22Rv1 (cell line): ENCODE data around the gene MAPK1.

Experiments used
- H3K27ac ChIP-seq: fragments of 450-650 bp; 2 replicates; pipeline ENCODE4 v1.5.1; 2017
- CTCF ChIP-seq: fragments of 450-650 bp; IDR thresholded peaks from 2 replicates; pipeline ENCODE4 v1.5.1; 2017; ENCODE audit warnings: mild to moderate bottlenecking
- ZFX ChIP-seq: fragments of 450-650 bp; IDR thresholded peaks from 2 replicates; pipeline ENCODE4 v1.6.1; 2017; ENCODE audit warnings: antibody characterized with exemption, borderline replicate concordance

The MAPK1 gene

GRCh38 chr22:21738966-21739365 is 128.5 kb downstream of the MAPK1 start:
- no peak for TF ChIP-seq ZFX
- TF ChIP-seq CTCF, result no peak
- H3K27ac ChIP-seq, result no peak overlapping the region

GRCh38 chr22:21738081-21738480 is 129.4 kb downstream of the MAPK1 start:
- no peak overlapping the region for H3K27ac ChIP-seq
- TF ChIP-seq ZFX (no peak), CTCF (no peak)

GRCh38 chr22:21736948-21737347 is 130.5 kb downstream of the MAPK1 start:
- no peak for TF ChIP-seq CTCF
- no peak for TF ChIP-seq ZFX
- no peak overlapping the region for H3K27ac ChIP-seq

DNA sequence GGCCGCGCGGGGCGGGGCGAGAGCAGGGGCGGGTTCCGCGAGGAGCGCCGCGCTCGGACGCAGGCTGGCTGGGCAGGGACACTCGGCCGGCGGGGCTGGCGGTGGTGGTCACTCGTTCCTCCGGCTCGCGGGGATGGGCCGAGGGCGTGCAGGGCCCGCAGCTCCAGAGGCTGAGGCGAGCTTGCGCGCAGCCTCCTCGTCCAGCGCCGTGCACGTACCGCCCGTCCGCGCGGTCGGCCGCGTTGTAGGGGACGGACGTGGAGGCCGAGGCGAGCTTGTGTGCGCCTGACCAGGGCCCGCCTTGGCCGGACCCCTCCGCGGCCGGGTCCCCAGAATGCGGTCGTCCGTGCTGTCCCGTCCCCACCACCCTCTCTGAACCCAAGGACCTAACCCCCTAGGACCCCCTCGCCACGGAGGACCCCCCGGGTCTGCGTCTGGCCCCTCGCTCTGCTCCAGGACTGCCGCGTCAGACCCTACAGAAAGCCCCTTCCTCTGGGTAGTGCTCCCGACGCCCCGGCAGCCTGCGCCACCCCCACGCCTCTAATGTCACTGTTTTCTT is 131.3 kb downstream of the MAPK1 start:
- H3K27ac ChIP-seq, result no peak overlapping the region
- TF ChIP-seq CTCF (no peak), ZFX (no peak)

- peak within 1 kb of the TSS; percentile 47 for H3K27ac ChIP-seq
- TF ChIP-seq CTCF (no peak), ZFX (no peak)
These were observed 132.0 kb downstream of the MAPK1 start, which contains the start of gene YPEL1 for GRCh38 chr22:21735200-21736083. TSS of gene YPEL1 (minus strand) at chr22:21735794. CDS start at chr22:21710744, 25,050 bp downstream.

GRCh38 chr22:21734540-21735199 is 132.8 kb downstream of the MAPK1 start:
- no peak for TF ChIP-seq CTCF
- no peak for TF ChIP-seq ZFX
- H3K27ac ChIP-seq, result peak overlapping the region; percentile 47

DNA sequence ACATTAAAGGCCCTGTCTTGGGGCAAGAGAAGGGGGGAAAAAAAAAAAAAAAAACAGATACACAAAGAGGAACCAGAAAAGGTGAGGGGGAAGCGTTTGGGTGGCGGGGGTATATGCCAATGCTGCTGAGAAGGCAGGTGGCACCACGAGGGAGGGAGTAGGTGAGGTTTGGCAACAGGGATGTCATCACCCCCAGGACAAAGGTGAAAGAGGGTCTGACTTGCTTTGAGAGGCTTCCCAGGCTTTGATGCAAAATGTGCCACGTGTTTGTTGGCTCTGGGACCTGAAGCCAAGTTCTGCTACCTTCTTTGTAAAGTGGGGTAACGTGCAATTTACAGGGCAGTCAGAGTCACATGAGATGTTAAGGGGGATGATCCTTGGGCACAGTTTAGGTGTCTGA is 135.9 kb downstream of the MAPK1 start:
- TF ChIP-seq ZFX (no peak), CTCF (no peak)
- H3K27ac ChIP-seq, result no peak overlapping the region
